Ureter (tissue), 1 donor: Measurements from ENCODE around the gene LRRTM4. TPM values are rescaled to one million over a fixed set of nuclear protein-coding genes. Genes with fewer than 3 reads are reported as not detected.

Experiments used
- DNase-seq: peaks from one replicate; pipeline ENCODE4 v3.0.0-alpha.2; 2020; ENCODE audit warnings: low spot score
- total RNA-seq: library from RNA; stranded (reverse); gene quantifications from one replicate; pipeline ENCODE4 v1.2.4, GENCODE V29; 2023
- donor health status: DM: yes; HTN: yes; CAD: no.

The LRRTM4 gene
- total RNA-seq, 1 donor from 2014 or later = 0.42 TPM

- DNase-seq = no peak
These were observed 52.1 kb downstream of the LRRTM4 start for GRCh38 chr2:77470096-77470495.

GRCh38 chr2:77469106-77469505, 53.1 kb downstream of the LRRTM4 start:
- DNase-seq = no peak

DNA sequence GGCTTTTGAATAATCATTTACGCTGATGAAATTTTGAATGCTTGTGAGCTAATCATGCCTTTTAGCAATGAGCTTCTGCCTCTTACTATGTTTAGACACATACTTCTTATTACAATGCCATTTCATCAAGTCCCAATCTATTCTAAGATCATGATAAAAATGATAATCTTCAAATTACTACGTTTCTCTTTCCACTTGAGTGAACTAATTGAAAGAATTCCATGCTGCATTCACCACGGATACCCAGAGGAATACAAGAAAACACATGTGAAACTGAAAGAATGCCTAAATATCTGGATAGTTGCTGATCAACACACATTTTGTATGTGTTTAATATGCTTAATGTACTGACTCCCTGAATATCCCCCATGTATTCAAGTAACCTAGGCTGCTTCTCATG, 62.3 kb downstream of the LRRTM4 start:
- DNase-seq = no peak

GRCh38 chr2:77458216-77458615, 64.0 kb downstream of the LRRTM4 start:
- DNase-seq = no peak

GRCh38 chr2:77457665-77458064, 64.5 kb downstream of the LRRTM4 start:
- no peak for DNase-seq

DNA sequence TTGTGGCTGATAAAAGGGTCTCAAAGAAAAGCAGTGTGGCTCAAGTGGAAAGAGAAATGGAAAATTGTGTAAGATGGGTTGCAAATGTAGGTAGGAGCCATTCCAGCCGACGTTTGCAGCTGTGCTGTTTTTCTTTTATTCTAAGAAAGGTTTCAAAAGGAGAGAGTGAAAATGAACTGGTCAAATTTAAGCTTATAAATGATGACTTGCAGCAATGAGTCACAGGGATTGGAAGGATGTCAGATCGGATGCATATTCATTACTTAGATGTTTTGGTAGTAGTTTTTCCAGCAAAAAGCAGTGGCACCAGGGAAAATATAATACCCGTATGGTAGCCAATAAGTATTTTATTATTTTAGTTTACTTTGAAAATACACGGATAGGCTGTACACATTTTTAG, 79.1 kb downstream of the LRRTM4 start:
- no peak for DNase-seq

DNA sequence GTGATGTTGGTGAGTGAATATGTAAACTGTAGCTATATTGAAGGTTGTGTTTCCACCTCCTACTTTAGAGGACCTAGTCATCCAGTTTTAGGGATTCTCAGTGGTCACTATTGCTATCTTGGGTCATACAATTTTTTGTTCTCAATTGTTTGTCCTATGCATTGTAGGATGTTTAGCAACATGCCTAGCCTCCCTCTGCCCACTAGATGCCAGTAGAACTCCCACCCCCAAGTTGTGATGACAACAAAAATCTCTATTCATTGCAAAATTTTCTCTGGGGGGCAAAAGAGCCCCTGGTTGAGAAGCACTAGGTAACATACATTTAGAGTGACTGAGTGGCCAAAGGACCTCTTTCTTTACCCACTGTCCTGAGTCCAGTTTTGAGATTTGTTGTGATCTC, 87.3 kb downstream of the LRRTM4 start:
- no peak for DNase-seq

DNA sequence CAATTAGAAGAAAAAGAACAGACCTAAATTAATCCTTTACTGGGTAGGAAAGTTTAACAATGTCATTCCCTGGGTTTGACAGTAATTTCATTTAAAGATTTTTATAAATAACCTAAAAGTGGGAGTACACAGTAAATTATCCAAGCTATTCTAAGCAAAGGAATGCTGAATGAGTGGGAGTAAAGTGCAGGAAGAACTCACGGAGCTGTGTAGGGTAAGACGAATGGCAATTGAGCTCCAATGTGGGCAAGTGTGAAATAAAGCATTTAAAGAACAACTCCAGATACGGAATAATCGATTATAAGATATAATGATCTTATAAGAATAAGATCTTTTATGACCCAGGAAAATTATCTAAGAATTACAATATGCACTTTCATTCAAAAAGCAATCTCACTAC, 93.2 kb downstream of the LRRTM4 start:
- DNase-seq = no peak

GRCh38 chr2:77421971-77422370, 100.2 kb downstream of the LRRTM4 start:
- DNase-seq = no peak

- no peak for DNase-seq
These were observed 103.6 kb downstream of the LRRTM4 start for GRCh38 chr2:77418537-77418936.

DNA sequence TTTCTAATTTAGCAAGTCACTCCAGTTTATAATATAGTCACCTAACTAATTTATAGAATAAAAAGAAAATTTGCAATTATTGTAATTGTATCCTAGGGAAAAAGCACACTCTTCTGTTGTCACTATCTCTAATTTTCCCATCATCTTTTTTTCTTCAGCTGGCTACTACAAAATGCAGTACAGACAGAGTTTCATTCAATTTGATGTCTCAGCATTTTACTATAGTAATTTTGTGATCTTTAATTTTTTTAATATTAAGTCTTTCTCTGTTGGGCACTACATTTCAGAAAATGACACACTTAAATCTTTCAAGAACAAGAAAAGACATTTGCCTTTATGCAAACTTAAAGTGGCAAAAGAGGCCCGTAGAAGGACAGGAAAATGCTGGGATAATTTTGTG, 118.0 kb downstream of the LRRTM4 start:
- no peak for DNase-seq

DNA sequence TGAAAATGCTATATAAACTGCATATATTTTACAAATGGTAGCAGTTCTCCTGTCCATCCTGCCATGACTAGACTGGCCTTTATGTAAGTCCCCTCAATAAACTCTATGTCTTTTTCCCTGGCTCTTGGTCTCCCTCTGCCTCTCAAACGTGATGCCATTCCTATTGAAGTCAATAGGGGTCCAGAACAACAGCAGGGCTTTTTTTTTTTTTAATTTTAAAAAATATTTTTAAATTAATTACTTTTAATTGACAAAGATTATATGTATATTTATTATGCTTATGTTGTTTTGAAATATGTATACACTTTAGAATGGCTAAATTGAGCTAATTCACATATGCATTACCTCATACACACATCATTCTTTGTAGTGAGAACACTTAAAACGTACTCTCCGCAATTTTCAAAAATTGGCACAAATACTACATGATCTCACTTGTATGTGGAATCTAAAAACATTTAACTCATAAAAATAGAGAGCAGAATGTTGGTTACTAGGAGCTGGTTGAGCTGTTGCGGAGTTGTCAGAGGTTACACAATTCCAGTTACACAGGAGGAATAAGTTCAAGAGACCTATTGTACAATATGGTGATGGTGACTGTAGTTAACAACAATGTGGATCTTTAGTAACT, 123.1 kb downstream of the LRRTM4 start:
- DNase-seq = no peak

- no peak for DNase-seq
These were observed 124.4 kb downstream of the LRRTM4 start for GRCh38 chr2:77397763-77398162.

DNA sequence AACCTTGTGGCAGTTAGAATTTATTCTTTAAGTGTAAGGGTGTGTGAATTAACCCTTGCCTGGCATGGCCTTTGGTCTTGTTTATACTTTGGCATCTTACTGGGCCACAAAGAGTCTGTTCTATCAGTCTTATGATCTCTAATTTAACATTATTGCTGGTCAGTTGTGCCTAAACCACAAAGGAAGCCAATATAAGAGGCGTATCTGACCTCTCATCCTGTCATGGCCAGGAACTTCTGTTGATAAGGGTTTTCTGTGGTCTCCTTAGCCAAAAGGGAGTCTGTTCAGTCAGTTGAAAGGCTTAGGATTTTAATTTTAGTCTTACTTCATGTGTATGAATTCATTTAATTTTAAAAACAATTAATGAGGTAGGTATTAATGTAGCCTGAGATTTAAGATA, 127.2 kb downstream of the LRRTM4 start:
- DNase-seq = no peak

DNA sequence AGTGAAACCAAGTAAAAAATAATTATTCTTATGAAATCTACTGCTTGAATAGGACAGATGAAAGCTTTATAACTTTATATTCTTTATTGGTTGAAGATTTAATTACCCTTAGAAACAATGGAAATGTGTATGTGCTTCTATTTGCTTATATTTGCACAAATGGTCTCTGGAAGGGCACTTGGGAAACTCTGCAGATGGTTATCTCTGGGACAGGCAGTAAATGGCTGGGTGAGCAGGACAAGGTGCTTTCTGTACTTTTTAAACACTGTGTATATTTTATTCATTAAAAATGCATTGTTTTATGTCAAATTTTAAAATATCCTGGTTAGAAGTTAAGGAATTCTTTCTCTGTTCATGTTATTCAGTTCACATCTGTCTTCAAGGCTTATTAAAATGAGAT, 131.1 kb downstream of the LRRTM4 start:
- no peak for DNase-seq

GRCh38 chr2:77387324-77387723, 134.9 kb downstream of the LRRTM4 start:
- no peak for DNase-seq

- no peak for DNase-seq
These were observed 149.5 kb downstream of the LRRTM4 start for GRCh38 chr2:77372636-77373035.

- DNase-seq = no peak
These were observed 151.7 kb downstream of the LRRTM4 start for GRCh38 chr2:77370511-77370910.

DNA sequence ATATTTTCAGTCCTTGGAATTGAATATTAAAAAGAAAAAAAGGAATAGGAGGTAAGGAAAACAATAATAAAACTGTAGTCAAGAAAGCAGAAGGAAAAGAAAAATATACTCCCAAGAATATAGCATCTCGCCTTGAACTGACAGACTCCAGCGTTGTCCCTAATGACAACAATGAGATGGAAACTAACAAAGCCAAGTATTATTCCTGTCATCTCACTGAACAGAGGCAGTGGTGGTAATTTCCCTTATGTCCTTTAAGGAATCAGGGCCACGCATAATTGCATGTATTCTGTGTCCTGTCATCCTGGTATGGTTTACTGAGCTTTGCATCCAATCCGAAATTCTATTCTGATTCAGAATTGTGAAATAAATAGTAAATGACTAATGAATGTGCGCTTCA, 158.9 kb downstream of the LRRTM4 start:
- no peak for DNase-seq

GRCh38 chr2:77348821-77349220, 173.4 kb downstream of the LRRTM4 start:
- DNase-seq = no peak

- no peak for DNase-seq
These were observed 186.2 kb downstream of the LRRTM4 start for GRCh38 chr2:77336013-77336412.

GRCh38 chr2:77328134-77328931, 193.8 kb downstream of the LRRTM4 start:
- no peak for DNase-seq

DNA sequence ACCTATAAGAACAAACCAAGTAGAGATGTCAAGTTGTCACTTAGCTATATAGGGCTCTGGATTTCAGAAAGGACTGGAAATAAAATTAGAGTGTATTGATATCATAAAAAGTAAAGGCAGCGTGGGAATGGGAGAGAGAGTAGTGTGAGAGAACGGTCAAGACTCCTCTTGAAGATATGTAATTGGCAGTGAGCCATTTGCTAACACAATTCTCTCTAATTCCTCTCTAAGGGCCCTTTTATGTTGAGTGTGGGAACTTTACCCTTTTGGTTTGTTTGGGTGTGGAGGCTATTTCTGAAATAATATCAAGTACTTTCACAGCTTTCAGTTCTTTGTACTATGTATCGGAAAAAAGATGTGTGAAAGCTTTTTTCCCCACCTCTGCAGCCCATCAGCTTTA, 196.8 kb downstream of the LRRTM4 start:
- DNase-seq = no peak

GRCh38 chr2:77322431-77322830, 199.7 kb downstream of the LRRTM4 start:
- no peak for DNase-seq
